H9 (cell line): ENCODE data around the gene ALCAM. TPM values are rescaled to one million over a fixed set of nuclear protein-coding genes. Genes with fewer than 3 reads are reported as not detected.
A peak's percentile ranks its signal among the peaks of the same experiment; 100 is the strongest.

ENCODE experiments used
- DNase-seq: peaks from one replicate; pipeline ENCODE4 v3.0.0-alpha.2; 2017
- H2AFZ ChIP-seq: one replicate; pipeline ENCODE4 v1.6.1; 2013; ENCODE audit warnings: mild to moderate bottlenecking, low read length, control low read depth, moderate library complexity
- H2AK5ac ChIP-seq: 2 replicates; pipeline ENCODE4 v1.6.1; 2013; ENCODE audit warnings: low read length, control low read depth, mixed read lengths; ENCODE audit not compliant: insufficient read length
- H2BK120ac ChIP-seq: one replicate; pipeline ENCODE4 v1.6.1; 2013; ENCODE audit warnings: low read depth, mild to moderate bottlenecking, low read length, control low read depth, inconsistent platforms; ENCODE audit not compliant: poor library complexity, severe bottlenecking
- H2BK12ac ChIP-seq: 2 replicates; pipeline ENCODE4 v1.6.1; 2013; ENCODE audit warnings: low read length, control low read depth, mixed read lengths, low read depth; ENCODE audit not compliant: insufficient read length
- H2BK15ac ChIP-seq: 2 replicates; pipeline ENCODE4 v1.6.1; 2013; ENCODE audit warnings: low read depth, low read length, control low read depth
- H2BK20ac ChIP-seq: one replicate; pipeline ENCODE4 v1.6.1; 2013; ENCODE audit warnings: low read depth, mild to moderate bottlenecking, low read length, control low read depth, inconsistent platforms; ENCODE audit not compliant: poor library complexity, severe bottlenecking
- H2BK5ac ChIP-seq: 2 replicates; pipeline ENCODE4 v1.6.1; 2013; ENCODE audit warnings: low read length, control low read depth, mixed read lengths; ENCODE audit not compliant: insufficient read length
- H3K14ac ChIP-seq: 2 replicates; pipeline ENCODE4 v1.6.1; 2013; ENCODE audit warnings: low read length, control low read depth; ENCODE audit not compliant: insufficient read depth
- H3K18ac ChIP-seq: 2 replicates; pipeline ENCODE4 v1.6.1; 2013; ENCODE audit warnings: low read depth, mild to moderate bottlenecking, mixed read lengths, low read length, control low read depth; ENCODE audit not compliant: insufficient read length
- H3K23ac ChIP-seq: 2 replicates; pipeline ENCODE4 v1.6.1; 2013; ENCODE audit warnings: low read length, control low read depth, mixed read lengths, low read depth; ENCODE audit not compliant: insufficient read length
- H3K23me2 ChIP-seq: 2 replicates; pipeline ENCODE4 v1.6.1; 2013; ENCODE audit warnings: low read depth, mild to moderate bottlenecking, mixed read lengths, low read length, control low read depth; ENCODE audit not compliant: insufficient read length, poor library complexity, severe bottlenecking
- H3K27ac ChIP-seq: 2 replicates; pipeline ENCODE4 v1.5.1; 2013; ENCODE audit warnings: low read length, control low read depth, mixed read lengths, low read depth; ENCODE audit not compliant: insufficient read length
- H3K27me3 ChIP-seq: 2 replicates; pipeline ENCODE4 v1.6.1; 2013; ENCODE audit warnings: low read length, control low read depth, inconsistent platforms; ENCODE audit not compliant: insufficient read depth
- H3K4ac ChIP-seq: 2 replicates; pipeline ENCODE4 v1.6.1; 2013; ENCODE audit warnings: low read depth, mild to moderate bottlenecking, control low read depth, inconsistent platforms, low read length, moderate library complexity
- H3K4me1 ChIP-seq: 2 replicates; pipeline ENCODE4 v1.6.1; 2013; ENCODE audit warnings: low read length, control low read depth, inconsistent platforms; ENCODE audit not compliant: insufficient read depth
- H3K4me2 ChIP-seq: 2 replicates; pipeline ENCODE4 v1.6.1; 2013; ENCODE audit warnings: low read length, control low read depth, mixed read lengths; ENCODE audit not compliant: insufficient read length, insufficient read depth
- H3K56ac ChIP-seq: 2 replicates; pipeline ENCODE4 v1.6.1; 2013; ENCODE audit warnings: low read depth, mild to moderate bottlenecking, mixed read lengths, low read length, control low read depth; ENCODE audit not compliant: insufficient read length
- H3K79me1 ChIP-seq: 2 replicates; pipeline ENCODE4 v1.6.1; 2013; ENCODE audit warnings: low read depth, mild to moderate bottlenecking, moderate library complexity, low read length, control low read depth, inconsistent platforms; ENCODE audit not compliant: insufficient read depth, poor library complexity, severe bottlenecking
- H3K79me2 ChIP-seq: 2 replicates; pipeline ENCODE4 v1.6.1; 2013; ENCODE audit warnings: low read length, control low read depth, inconsistent platforms; ENCODE audit not compliant: insufficient read depth
- H3K9ac ChIP-seq: 2 replicates; pipeline ENCODE4 v1.6.1; 2013; ENCODE audit warnings: low read length, control low read depth, mixed read lengths; ENCODE audit not compliant: insufficient read length; ENCODE audit errors: extremely low read depth
- H3K9me3 ChIP-seq: one replicate; pipeline ENCODE4 v1.6.1; 2013; ENCODE audit warnings: low read depth, low read length, inconsistent platforms; ENCODE audit not compliant: control insufficient read depth
- H3T11ph ChIP-seq: one replicate; pipeline ENCODE4 v1.6.1; 2013; ENCODE audit warnings: mild to moderate bottlenecking, low read length, control low read depth, inconsistent platforms
- H4K20me1 ChIP-seq: one replicate; pipeline ENCODE4 v1.6.1; 2013; ENCODE audit not compliant: control insufficient read depth, insufficient read length, insufficient read depth
- H4K5ac ChIP-seq: 2 replicates; pipeline ENCODE4 v1.6.1; 2013; ENCODE audit warnings: low read depth, mild to moderate bottlenecking, mixed read lengths, low read length, control low read depth; ENCODE audit not compliant: insufficient read length
- H4K8ac ChIP-seq: replicated peaks from 2 replicates; pipeline ENCODE4 v1.6.1; 2013; ENCODE audit warnings: low read length, control low read depth, mixed read lengths, low read depth; ENCODE audit not compliant: insufficient read length
- H4K91ac ChIP-seq: 2 replicates; pipeline ENCODE4 v1.6.1; 2013; ENCODE audit warnings: low read depth, mild to moderate bottlenecking, moderate library complexity, mixed read lengths, low read length, control low read depth; ENCODE audit not compliant: insufficient read length
- H3K27ac Mint-ChIP-seq, 3 experiments: 2 replicates in 2 of 3; 3 replicates in 1 of 3; pipeline ENCODE4 v1.8.0; 2020 to 2021; ENCODE audit warnings: mixed read lengths in 3 of 3, mild to moderate bottlenecking in 1 of 3, moderate library complexity in 1 of 3
- H3K27me3 Mint-ChIP-seq: 2 replicates; pipeline ENCODE4 v1.8.0; 2021; ENCODE audit warnings: low read depth, mild to moderate bottlenecking, moderate library complexity, mixed read lengths
- H3K36me3 Mint-ChIP-seq, 3 experiments: 2 replicates in 2 of 3; 3 replicates in 1 of 3; pipeline ENCODE4 v1.8.0; 2020 to 2021; ENCODE audit warnings: low read depth in 3 of 3, mixed read lengths in 3 of 3; ENCODE audit not compliant: insufficient read depth in 1 of 3
- H3K4me1 Mint-ChIP-seq, 2 experiments: 2 replicates each; pipeline ENCODE4 v1.8.0; 2020; ENCODE audit warnings: mixed read lengths in 2 of 2
- H3K4me3 Mint-ChIP-seq, 2 experiments: 2 replicates in 1 of 2; 3 replicates in 1 of 2; pipeline ENCODE4 v1.8.0; 2020 to 2021; ENCODE audit warnings: mild to moderate bottlenecking in 2 of 2, mixed read lengths in 2 of 2, moderate library complexity in 1 of 2
- H3K9me3 Mint-ChIP-seq, 2 experiments: 2 replicates in 1 of 2; 3 replicates in 1 of 2; pipeline ENCODE4 v1.8.0; 2020; ENCODE audit warnings: mild to moderate bottlenecking in 2 of 2, mixed read lengths in 2 of 2, moderate library complexity in 1 of 2
- CTCF ChIP-seq: fragments of 200-600 bp; sonication (generic); conservative IDR thresholded peaks from 3 replicates; pipeline ENCODE4 v1.8.0; 2021; ENCODE audit warnings: antibody characterized with exemption, mild to moderate bottlenecking
- WGBS: extraction: QIAGEN DNeasy Blood & Tissue Kit; methylation state at CpG from one replicate; pipeline ENCODE4 v1.1.7; 2013; ENCODE audit warnings: missing lambda C conversion rate, low lambda C conversion rate, mixed read lengths; ENCODE audit not compliant: insufficient read length; ENCODE audit errors: extremely low coverage; 5-methylcytosine and 5-hydroxymethylcytosine counted together
- total RNA-seq: library from RNA; stranded (reverse); gene quantifications from 2 replicates; pipeline ENCODE4 v1.2.1, GENCODE V29; 2021

ALCAM gene
- total RNA-seq, 1 experiment from 2014 or later, result 43.7 TPM

GRCh38 chr3:105504440-105504951 is 137.8 kb downstream of the ALCAM start:
- Histone ChIP-seq H3K23ac (no peak overlapping the region), H3K79me1 (no peaks in the 10 kb centered on the region), H4K8ac (no peak overlapping the region), H4K5ac (no peak overlapping the region), H4K20me1 (no peaks in the 10 kb centered on the region), H3K9ac (no peak overlapping the region), H2BK120ac (no peak overlapping the region), H3K27me3 (no peaks in the 10 kb centered on the region), H3K56ac (no peak overlapping the region), H3K4ac (no peak overlapping the region), H3K79me2 (no peaks in the 10 kb centered on the region), H3K14ac (no peak overlapping the region), H2AK5ac (no peak overlapping the region), H2BK12ac (no peak overlapping the region), H2BK15ac (no peak overlapping the region), H3K9me3 (no peaks in the 10 kb centered on the region), H2BK5ac (no peak overlapping the region), H3K23me2 (no peaks in the 10 kb centered on the region), H3K4me1 (peaks cover 3% of the 10 kb centered on the region; the same call in 1 of the 2 replicates), H3K18ac (no peak overlapping the region), H3K4me2 (no peak overlapping the region), H4K91ac (no peak overlapping the region), H3K27ac (no peak overlapping the region), H2BK20ac (no peak overlapping the region), H2AFZ (no peak overlapping the region), H3T11ph (no peak overlapping the region)
- no peak overlapping the region for H3K4me3 Mint-ChIP-seq
- no peaks in the 10 kb centered on the region; a peak in 1 of 7 replicates for H3K36me3 Mint-ChIP-seq
- H3K27me3 Mint-ChIP-seq, result no peaks in the 10 kb centered on the region
- H3K27ac Mint-ChIP-seq, result peak overlapping the region in 2 of 3 experiments; percentile 39 to 45; a peak in 3 of 7 replicates
- DNase-seq, result peak; percentile 33
- H3K4me1 Mint-ChIP-seq, result peaks cover 21 to 36% of the 10 kb centered on the region in 2 experiments
- H3K9me3 Mint-ChIP-seq, result no peaks in the 10 kb centered on the region
- no peak for TF ChIP-seq CTCF
- WGBS, result no CpG with 5 or more reads among the region's 13 CpGs
